T-helper 2 cell (primary cell): ENCODE measurements around the gene EXOC1.
"Not testable (repeated sequence)": the region's sequence is repeated elsewhere in the genome, so short reads cannot be mapped to it uniquely, and the experiment has no call there.

ENCODE experiments used
- DNase-seq, 5 experiments: peaks; one replicate each; pipeline versions ENCODE4 v3.0.0 to v3.0.0-alpha.2; 2012 to 2022
- total RNA-seq, 2 donors: gene quantifications; one replicate each; lab custom pipeline; 2026; lab: John Stamatoyannopoulos, UW

Gene EXOC1, protein sequence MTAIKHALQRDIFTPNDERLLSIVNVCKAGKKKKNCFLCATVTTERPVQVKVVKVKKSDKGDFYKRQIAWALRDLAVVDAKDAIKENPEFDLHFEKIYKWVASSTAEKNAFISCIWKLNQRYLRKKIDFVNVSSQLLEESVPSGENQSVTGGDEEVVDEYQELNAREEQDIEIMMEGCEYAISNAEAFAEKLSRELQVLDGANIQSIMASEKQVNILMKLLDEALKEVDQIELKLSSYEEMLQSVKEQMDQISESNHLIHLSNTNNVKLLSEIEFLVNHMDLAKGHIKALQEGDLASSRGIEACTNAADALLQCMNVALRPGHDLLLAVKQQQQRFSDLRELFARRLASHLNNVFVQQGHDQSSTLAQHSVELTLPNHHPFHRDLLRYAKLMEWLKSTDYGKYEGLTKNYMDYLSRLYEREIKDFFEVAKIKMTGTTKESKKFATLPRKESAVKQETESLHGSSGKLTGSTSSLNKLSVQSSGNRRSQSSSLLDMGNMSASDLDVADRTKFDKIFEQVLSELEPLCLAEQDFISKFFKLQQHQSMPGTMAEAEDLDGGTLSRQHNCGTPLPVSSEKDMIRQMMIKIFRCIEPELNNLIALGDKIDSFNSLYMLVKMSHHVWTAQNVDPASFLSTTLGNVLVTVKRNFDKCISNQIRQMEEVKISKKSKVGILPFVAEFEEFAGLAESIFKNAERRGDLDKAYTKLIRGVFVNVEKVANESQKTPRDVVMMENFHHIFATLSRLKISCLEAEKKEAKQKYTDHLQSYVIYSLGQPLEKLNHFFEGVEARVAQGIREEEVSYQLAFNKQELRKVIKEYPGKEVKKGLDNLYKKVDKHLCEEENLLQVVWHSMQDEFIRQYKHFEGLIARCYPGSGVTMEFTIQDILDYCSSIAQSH
- total RNA-seq, result 25.3 to 53.7 reads per million in 2 donors

DNA sequence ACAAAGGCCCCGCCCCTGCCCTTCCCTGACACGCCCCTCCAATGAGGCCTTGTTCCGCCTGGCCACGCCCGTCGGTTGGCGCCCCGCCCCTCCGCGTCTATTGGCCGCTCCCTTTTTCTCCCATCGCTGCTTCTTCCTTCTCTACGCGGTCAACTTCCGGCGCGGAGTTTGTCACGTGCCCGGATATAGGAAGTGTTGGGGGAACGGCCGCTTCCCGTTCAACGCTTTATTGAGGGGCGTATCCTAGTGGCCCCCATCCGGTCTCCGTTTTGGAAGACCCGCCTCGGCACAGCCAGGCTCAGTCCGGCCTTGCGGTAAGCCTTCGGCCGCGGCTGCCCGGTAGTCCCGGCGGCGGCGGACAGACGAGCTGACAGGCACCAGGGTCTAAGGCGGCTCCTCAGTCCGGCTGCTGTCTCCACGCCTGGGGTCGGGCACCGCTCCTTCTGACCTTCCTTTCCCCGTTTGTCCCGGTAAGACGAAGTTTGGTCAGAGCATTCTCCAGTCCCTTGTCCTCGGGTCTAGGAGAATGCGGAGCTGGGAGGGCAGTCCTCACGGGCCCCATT lies at the start of gene EXOC1:
EXOC1 (plus strand) TSS at position 165 of the 563 bp plus-strand sequence. CDS start 4,676 bp downstream, outside the sequence.
- DNase-seq, result peak; percentile 92 to 98 (median 95)

DNA sequence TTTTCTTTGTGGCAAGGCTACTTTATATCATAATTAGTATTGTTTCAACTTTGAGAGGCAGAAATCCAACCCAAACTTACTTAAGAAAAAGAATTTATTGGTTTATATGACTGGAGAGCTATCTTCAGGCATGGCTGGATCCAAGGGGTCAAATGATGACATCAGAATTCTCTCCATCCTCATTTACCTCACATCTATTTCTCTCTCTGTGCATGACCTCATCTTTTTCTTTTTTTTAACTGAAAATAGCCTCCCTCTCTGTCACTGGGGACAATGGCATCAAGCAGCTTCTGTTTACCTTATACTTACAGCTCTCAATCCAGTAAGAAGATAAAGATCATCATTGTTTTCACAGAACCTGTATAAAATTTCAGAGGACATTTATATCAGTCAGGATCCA lies 45.9 kb upstream of the EXOC1 start:
- no peak for DNase-seq

DNA sequence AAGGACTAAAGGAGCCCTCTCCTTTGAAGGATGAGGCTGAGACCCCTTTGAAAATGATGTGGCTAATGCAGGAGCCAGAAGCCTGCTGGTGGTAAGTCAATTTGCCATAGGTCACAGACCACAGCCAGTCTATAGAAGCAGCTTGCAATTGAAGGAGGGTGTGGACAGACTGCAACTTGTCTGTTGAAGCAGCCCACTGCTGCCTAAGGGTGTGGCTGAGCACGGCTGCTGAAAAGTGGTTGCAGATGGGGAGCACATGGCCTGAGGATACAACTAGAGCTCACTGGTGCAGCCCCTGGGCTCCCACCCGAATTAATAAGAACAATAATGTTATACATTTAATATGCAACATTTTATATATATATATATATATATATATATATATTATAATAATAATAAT lies 45.3 kb upstream of the EXOC1 start:
- no peak for DNase-seq

DNA sequence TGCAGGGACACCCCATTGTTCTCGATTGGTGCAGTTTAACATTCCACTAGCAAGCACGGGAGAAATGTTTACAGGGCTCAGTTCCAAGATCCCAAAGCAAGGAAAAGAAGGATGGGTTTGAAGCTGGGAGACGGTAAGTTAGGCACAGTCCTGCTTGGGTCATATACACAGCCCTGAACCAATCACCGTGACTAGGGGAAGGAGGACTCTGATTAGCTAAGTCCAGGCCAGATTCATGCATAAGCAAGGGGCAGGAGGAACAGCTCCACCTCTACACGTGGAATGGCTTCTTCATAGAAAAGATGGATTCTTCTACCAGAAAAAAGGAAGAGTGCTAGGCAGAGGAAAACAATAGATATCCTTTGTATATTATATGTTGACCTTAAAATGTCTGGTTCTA lies 44.8 kb upstream of the EXOC1 start:
- DNase-seq, result no peak

DNA sequence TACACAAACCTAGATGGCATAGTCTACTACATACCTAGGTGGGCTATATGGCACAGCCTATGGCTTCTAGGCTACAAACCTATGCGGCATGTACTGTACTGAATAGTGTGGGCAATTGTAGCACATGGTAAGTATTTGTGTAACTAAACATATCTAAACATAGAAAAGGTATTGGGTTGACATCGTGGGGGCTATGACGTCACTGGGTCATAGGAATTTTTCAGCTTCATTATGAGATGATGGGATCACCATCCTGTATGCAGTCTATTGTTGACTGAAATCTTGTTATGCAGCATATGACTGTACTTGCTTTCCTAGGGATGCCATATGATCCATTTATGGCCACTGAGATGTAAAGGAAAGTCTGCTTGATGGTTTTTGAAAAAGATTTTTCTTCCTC lies 35.8 kb upstream of the EXOC1 start:
- DNase-seq, result no peak

DNA sequence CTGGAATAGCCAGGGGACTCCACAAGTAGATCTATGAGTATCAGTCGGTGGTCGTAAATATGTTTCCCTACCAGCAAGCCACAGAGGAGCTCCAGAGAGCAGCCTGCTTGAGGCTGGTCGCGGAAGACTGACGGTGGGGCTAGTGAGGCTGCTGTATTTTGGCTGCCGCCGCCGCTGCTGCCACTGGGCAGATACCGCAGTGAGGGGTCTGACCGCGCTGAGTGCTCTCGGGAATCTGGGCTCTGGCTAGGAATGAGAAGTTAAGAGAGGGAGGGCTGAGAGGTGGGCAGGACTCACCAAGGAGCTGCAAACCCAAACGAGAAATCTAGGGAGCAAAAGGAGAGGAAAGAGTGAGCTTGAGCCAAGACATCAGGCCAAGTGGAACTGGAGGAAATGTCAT lies 33.8 kb upstream of the EXOC1 start, which contains the start of gene EXOC1L:
EXOC1L (plus strand) TSS at position 157 of the 400 bp plus-strand sequence; CDS start at position 394, 237 bp downstream.
- no peak for DNase-seq

DNA sequence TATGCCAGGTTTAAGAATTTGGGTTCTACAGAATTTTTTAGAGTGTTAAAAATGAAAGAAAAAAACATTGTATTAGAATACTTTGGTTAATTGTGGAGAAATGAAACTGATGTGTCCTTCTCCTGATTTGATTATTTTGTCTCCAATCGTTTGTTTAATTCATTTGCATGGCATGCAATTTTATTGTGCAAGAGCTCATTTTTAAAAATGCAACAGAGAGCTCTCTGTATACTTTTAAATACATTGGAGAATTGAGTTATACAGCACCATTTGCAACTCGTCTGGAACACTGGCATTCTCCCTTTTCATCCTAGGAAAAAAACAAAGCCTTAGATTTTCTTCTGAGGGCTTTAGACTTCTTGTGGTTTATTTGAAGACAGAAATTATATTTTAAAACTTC lies 33.2 kb upstream of the EXOC1 start:
- no peak for DNase-seq

DNA sequence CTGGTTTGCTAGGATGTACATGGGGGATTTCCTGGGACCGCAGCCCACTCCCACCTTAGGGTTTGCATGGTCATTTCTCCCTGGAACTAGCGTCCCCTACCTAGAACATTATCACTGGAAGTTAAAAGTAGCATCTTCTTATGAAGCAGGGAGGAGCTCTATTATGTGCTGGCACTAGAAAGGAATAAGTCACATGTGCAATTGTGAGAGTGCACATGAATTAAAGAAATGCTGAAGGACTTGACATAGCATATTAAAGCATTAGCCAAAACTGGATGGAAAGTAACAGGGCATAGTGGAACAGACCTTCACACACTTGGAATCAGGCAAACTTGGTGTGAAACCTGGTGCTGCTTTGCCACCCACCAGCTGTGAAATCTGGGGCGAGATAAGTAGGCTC lies 31.1 kb upstream of the EXOC1 start:
- DNase-seq, result no peak

DNA sequence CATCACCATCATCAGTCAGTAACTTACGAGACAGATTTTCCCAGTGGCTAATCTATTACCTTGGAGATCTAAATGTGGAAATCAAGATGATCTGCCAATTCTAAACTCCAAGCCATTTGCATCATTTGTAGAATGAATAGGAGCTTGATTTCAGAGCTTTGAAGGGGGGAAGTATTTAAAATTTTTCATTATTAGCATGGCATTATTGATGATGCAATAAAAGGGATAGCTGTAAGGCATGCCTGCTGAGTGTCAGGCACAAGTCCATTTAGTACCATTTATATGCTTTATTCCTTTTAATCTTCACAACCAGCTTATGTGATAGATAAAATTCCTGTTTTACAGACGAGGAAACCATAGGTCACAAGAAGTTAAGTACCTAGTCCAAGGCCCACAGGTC lies 28.6 kb upstream of the EXOC1 start:
- no peak for DNase-seq

DNA sequence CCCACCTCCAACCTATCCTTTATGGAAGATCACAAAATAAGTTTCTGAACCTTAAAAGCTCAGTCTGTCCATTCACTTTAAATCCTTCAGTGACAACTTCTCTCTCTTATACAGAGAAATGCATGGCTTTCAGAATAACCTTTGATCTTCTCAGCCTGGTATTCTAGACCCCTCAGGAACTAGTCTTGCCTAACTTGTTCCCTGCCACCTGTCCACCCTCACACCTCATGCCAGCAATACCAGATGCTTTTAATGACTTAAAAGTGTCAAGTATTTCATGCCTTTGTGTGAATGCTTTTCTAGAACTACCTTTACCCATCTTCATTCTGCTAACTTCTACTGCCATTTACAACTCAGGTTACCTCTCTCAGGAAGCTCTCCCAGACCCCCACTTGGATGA lies 26.5 kb upstream of the EXOC1 start:
- DNase-seq, result no peak

DNA sequence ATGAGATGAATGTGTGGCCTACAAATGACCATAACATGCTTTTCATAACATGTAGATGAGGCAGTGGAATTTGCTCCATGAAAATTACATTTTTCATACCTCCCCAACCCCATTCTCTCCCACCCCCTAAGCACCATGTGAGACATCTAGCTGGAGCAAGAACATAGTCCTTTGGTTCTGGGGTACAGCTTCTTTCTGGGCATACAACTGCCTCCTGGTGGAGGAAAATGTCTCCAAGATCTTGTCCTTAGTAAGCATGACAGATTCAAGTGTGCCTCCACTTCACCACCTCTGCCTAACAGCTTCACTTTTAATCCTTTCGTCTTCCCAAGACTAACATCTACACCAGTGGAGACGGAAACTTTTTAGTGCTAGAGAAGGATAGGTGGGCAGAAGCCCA lies 25.9 kb upstream of the EXOC1 start:
- no peak for DNase-seq

DNA sequence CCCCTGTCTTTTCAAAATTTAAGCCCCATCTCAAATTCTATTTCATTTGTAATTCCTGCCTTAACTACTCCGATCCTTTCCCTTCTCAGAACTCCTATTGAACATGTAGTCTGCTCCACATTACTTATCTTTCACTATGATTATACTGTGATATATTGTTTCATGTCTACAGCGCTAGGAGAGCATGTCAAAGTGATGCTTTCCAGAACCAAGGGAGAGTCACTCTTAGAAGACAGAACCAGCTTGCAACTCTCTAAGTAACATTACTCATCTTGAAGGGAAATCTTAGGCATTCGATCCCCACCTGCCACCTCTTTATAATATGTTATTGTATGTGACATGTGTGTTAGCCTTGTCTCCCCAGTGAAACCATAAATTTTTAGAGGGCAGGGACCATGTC lies 23.4 kb upstream of the EXOC1 start:
- DNase-seq, result no peak

DNA sequence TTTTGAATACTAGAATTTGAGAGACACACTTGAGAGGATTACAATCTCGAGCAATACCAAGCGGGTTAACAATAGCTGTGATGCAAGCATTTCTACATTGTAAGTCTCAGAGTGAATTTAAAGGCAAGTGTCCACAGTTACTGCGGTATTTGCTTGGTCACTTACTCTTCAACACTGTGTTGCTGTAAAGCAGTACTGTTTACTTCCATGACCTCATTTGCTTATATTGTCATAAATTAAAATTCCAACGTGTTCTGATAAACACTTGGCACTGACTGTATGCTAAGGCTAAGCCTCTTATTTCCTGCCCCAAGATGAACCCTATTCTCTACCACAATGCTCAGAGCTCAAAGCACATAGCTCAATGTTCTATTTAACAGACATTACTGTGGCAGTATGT lies 22.7 kb upstream of the EXOC1 start:
- no peak for DNase-seq

DNA sequence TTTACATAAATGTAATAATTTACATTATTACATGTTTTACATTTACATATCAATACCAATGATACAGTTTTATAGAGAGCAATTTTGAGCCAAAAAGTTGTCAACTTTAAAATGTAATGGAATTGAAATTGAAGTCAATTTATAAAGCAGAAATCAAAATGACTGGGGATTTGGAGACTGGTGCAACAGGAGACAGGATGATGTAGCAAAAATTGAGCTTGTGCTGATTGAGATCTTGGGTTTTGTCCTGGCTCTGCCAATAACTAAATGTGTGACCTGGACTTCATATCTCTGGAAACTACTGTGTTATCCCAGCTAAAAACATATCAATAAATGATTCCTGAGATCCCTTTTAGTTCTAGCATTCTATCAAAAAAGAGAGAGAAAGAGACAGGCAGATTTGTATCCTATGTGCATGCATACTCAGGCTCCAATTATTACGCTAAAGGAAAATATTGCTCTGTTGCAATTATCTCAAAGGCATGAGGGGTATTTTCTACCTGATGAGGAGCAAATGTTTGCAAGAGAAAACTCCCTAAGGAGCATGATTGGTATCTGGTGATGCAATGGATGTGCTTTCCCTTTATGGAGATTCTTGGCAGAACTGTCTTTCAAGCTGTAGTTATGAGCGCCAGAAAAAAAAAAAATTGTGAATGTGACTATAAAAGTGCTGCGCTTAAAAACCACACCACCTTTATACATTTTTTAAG lies 19.2 kb upstream of the EXOC1 start:
- no peak for DNase-seq

DNA sequence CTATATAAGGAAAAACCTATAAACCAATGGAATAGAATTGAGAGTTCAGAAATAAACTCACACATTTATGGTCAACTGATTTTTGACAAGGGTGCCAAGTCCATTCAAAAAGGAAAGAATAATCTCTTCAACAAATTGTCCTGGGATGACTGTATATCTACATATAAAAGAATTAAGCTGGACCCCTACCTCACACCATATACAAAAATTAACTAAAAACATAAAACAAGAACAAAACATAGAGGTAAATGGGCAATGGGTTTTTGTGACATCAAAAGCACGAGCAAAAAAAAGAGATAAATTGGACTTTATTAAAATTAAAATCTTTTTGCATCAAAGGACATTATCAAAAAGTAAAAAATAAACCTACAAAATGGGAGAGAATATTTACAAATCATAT lies 15.5 kb upstream of the EXOC1 start:
- DNase-seq, result no peak

DNA sequence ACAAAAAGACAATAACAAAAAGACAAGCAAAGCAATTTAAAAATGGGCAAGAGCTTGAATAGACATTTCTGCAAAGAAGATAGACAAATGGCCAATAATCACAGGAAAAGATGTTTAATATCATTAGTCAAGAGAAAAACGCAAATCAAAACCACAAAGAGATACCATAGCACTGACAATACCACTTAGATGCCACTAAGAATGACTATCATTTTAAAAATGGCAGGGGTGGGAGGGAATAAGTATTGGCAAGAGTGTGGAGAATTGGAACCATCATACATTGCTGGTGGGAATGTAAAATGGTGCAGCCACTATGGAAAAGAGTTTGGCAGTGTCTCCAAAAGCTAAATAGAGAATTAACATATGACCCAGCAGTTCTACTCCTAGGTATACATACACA lies 15.1 kb upstream of the EXOC1 start:
- DNase-seq, result no peak

DNA sequence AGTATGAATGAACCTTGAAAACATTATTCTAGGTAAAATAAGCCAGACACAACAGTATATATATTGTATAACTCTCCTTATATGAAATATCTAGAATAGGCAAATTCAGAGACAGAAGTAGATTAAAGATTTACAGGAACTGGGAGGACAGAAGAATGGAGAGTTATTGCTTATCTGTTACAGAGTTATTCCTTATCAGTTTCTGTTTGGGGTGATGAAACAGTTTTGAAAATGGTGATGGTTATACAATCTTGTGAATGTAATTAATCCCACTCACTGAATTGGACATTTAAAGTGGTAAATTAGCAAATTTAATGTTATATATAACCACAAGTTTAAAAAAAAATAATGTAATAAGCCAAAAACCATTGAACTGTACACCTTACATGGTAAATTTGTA lies 14.5 kb upstream of the EXOC1 start:
- DNase-seq, result no peak

DNA sequence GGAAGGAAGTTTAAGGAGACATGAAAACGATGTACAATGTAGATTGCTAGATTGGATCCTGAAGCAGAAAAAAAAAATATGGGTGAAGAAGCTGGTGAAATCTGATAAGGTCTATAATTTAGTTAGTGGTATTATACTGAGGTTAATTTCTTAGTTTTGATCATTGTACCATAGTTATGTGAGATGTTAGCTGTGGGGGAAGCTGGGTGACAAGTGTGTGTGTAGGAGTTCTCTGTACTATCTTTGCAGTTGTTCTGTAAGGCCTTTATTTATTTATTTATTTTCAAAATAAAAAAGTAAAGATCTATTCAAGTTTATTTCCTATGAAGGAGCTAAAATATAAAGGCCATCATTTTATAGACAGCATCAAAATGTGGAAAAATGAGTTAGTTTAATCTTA lies 12.5 kb upstream of the EXOC1 start:
- no peak for DNase-seq

DNA sequence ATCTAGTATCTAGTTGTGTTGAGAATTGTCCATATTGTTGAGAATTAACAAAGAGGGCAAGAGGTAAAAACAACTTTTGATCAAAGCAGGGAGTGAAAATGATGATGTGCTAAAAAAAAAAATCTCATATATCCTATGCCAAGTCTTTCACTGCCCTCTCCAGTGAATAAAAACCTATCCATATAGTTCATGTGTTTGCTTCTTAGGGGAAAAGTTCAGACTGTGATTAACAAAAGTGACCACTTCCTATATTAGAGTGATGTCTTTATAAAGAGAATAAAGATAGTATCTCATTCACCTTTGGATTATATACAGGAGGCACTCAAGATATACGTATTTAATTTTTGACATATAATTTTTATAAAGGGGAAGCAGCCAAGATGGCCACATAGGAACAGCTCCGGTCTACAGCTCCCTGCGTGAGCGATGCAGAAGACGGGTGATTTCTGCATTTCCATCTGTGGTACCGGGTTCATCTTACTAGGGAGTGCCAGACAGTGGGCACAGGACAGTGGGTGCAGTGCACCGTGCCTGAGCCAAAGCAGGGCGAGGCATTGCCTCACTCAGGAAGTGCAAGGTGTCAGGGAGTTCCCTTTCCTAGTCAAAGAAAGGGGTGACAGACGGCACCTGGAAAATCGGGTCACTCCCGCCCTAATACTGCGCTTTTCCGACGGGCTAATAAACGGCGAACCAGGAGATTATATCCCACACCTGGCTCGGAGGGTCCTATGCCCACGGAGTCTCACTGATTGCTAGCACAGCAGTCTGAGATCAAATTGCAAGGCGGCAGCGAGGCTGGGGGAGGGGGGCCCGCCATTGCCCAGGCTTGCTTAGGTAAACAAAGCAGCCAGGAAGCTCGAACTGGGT lies 11.8 kb upstream of the EXOC1 start:
- not testable (repeated sequence) for DNase-seq

DNA sequence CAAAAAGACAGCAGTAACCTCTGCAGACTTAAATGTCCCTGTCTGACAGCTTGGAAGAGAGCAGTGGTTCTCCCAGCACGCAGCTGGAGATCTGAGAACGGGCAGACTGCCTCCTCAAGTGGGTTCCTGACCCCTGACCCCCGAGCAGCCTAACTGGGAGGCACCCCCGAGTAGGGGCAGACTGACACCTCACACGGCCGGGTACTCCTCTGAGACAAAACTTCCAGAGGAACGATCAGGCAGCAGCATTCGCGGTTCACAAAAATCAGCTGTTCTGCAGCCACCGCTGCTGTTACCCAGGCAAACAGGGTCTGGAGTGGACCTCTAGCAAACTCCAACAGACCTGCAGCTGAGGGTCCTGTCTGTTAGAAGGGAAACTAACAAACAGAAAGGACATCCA lies 11.1 kb upstream of the EXOC1 start:
- DNase-seq, result not testable (repeated sequence)

DNA sequence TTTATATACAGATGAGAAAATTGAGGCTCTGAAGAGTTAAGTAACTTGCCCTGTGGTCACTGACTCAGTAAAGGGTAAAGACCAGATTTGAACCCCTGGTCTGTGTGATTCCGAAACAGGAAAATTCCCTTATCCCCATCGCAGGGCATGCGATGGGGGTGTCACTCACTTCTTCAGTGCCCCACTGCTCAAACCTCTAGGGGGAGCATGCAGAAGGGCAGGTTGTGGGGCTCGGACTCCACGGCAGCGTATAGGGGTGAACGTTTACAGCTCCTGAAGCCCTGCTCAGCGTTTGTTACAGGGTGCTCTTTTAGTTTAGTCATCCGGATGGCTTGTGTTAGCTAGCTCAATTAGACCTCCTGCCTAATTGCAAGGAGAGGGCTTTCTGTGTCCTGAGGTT lies 3.7 kb upstream of the EXOC1 start:
- DNase-seq, result no peak

DNA sequence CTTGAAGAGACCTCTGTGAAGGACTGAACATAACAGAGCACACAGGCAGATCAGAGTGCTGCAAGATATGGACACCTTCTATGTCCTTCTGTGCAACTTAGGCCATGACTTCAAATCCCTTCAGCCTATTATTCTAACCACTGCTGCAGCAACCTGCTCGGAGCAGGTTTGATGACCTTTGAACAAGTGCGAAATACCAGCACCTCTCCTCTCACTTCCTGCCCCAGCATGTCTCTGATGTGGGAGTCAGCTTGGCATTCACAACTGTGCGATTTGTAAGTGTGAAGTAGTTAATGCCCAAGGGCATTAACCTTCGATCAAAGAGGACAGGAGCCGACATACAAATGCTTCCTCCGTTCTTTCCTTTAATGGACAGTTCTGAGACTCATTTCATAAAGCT lies 1.6 kb upstream of the EXOC1 start:
- DNase-seq, result peak in 1 of 5 experiments; percentile 30
